Pons (tissue), 1 donor: ENCODE measurements around the gene TRIM71.
A peak's percentile ranks its signal among the peaks of the same experiment; 100 is the strongest.
"Not testable (repeated sequence)": the region's sequence is repeated elsewhere in the genome, so short reads cannot be mapped to it uniquely, and the experiment has no call there.

Experiments
- DNase-seq: peaks from one replicate; pipeline ENCODE4 v3.0.0-alpha.2; 2016; ENCODE audit warnings: low spot score

Gene TRIM71

DNA sequence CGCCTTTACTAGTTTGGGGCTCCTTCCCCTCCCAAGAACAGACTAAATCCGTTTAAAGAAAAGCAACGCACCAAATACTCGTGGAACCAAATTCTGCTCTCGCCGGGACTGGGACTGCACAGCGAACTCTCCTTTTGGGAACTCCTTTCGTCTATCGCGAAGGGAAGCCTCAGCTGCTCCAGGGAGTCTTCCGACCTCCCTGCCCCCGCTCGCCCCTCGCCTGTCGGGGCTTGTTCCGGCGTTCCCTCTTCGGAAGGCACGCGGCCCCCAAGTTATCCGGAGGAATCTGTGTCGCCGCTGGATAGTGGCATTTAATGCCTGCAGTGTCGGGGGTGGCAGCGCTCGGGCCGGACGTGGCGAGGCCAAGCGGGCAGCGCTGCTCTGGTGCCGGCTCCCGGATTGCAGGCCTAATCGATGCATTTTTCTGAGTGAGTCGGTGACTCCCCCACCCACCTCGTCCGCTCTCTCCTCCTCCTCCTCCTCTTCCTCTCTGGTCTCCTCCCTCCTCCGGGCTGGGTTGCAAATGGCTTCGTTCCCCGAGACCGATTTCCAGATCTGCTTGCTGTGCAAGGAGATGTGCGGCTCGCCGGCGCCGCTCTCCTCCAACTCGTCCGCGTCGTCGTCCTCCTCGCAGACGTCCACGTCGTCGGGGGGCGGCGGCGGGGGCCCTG, at the start of gene TRIM71:
Gene TRIM71 (plus strand): TSS at position 440 of the 671 bp plus-strand sequence. CDS start 84 bp downstream, at position 524.
- DNase-seq: no peak

DNA sequence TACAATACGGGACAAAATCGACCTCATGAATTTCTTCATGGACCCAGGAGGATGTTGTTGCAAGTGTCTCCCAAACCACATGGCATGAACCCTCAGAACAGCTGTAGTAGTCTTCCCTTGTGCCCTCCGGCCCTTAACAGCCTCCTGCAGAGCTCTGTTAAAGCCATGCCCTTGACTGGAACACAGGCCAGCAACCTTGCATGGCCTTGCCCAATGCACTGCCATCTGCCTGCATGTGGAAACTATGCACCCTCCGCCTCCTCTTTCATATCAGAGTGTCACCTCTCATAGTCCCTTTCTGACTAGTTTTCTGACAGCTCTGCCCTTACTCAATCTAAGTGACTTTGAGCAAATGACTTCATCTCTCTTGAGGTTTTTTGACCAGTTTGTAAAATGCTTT, 39.4 kb upstream of the TRIM71 start:
- no peak for DNase-seq

DNA sequence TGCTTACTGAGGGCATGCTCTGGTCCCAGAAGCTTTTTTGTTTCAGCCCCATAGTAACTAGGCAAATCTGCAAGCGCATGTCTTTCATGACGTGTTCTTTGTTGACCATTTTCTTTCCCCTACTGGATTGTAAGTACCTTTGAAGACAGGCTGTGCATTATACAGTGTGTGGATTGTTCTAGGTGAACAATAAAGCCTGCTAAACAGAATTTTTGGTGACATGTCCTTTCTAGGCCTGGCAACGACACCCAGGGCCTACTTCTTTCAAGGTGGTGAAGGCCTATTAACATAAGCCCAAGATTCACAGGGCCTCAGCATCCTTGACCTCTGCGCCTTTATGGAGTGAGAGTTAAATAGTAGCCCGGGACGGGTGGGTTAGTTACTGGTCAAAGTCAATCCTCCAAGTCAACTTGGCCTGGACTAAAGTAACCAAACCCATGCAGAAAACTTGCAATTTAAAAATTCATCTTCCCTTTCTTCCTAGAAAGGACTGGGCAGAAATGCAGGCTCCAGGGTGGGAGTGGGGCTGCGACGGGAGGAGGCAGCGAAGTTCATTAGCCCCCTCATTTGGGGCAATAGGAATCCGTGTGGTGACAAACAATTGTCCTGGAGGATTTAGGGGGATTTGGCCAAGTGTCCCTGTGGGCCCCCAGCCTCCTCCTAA, 37.6 kb upstream of the TRIM71 start:
- DNase-seq: no peak

DNA sequence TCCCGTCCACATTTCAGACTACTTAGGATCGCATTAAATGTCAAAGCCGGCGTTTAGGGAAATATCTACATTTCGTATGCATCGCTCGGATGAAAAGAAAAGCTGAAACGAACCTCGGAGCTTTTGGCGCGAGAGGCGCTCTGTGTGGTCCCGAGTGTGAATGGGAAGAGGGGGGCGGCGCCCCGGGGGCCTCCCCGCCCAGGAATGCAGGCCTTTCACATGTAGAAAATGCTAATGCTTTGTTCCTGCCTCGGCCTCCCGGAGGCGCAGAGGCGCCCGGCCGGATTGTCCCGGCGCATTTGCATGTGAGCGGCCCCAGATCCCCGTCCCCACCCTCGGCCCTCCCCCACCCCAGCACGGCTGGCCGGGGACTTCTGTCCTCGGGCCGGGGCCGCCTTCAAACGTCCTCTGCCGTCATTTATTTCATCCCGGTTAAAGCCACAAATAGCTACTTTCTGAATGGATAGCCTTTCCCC, 37.0 kb upstream of the TRIM71 start:
- no peak for DNase-seq

DNA sequence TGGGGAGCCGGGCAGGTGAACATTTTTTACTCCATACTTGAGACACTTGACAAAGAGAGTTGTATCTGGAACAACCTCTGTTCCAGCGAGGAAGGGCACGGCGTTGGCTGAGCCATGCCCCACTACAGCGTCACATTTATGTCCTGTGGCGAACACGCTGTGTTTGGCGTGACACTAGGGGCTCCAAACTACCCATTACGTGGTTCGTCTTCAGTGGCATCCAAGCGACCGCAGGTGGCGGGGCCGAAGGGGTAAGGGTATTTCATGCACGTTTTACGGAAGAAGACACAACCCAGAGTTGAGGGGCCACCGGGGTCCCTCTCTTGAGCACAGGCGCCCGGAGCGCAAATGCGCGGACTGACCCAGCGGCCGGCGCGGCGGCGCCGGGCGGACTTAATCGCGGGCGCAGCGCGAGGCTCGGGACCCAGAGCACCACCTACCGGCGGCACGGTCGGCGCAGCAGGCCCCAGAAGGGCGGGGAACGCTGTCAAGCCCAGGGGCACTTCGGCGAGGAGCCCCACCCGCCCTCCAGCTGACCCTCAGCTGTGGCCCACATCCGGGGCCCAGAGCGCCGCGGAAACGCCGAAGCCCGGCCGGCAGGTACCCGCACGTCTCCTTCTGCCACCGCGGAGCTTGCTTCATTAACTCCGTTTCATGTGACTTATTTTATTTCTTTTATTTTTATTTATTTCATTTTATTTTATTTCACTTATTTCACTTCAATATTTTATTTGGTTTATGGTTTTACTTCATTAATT, 36.4 kb upstream of the TRIM71 start:
- peak; percentile 34 for DNase-seq

DNA sequence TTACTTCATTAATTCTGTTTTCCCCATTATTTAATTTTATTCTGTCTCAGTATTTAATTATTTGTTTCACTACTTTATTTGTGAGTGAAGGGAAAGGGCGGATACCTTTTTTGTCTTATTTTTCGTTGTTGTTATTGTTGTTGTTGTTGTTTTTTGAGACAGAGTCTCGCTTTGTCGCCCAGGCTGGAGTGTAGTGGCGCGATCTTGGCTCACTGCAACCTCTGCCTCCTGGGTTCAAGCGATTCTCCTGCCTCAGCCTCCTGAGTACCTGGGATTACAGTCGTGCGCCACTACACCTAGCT, 35.9 kb upstream of the TRIM71 start:
- DNase-seq: not testable (repeated sequence)

DNA sequence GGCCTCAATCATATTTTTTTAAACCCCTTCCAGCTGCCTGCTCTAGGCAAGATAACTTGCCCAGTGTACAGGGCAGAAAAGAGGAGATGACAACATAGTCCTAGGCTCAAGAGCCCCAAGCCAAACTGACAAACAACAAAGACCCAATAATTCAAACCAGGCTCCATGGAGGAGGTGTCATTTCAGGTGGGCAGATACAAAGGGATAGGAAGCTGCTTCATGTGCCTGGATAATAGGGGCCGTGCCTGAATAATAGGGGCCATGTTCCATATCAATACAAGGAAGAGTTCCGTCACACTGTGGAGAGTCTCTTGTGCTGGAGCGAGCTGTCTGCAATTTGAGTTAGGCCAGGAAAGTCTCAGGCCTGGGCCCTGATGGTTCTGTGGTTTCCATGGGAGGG, 35.4 kb upstream of the TRIM71 start:
- no peak for DNase-seq

DNA sequence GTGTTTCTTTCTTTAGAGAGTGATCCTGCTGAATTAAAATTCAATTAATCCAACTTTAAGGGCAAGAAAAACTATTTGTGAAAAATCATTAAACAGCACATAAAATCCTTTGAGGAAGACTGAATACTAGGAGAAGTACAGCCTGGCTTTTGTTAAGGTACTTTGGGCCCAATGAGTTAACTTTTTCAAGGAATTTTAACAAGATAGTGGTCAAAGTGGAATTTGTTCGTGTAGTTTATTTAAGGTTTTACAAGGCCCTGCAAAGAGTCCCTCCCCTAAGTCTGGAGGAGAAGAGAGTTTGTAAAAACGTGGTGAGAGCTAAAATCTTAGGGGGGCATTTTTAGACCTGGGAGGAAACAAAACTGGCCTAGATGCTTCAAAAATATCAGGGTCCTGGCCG, 26.0 kb upstream of the TRIM71 start:
- DNase-seq: no peak

DNA sequence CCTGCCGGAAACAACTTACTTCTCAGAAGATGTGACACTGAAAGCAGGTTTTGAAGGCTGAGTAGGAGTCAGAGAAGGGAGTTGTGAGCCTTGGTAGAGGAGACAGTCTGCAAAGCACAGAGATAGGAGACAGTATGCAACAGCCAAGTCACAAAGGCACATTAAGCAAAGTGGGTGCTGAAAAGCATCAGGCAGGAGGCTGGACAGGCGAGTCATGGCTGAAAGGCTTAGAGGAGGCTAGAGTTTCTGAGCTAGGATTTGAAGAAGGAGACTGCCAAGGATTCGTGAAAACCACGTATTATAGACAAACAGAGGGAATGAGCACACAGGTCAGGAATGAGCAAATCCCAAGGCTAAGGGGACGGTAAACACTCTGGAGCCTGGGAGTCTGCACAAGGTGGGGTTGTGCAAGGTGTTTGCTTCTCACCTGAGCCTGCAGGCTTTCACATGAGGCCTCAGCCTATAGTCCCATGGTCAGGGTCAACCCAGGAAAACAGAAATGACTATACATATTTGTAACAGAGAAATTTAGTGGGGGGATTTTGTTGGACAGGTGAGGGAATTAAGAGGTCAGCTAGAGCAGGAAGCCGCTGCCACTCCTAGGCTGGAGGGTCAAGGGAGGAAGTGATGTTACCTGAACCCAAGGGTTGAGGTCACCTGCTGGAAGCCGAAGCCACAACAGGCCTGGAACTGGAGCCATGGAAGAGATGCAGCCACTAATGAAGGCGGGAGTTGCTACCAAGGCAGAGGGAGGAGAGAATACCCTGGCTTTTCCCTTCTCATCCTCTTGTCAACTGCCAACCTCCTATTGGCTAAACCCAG, 23.1 kb upstream of the TRIM71 start:
- no peak for DNase-seq

DNA sequence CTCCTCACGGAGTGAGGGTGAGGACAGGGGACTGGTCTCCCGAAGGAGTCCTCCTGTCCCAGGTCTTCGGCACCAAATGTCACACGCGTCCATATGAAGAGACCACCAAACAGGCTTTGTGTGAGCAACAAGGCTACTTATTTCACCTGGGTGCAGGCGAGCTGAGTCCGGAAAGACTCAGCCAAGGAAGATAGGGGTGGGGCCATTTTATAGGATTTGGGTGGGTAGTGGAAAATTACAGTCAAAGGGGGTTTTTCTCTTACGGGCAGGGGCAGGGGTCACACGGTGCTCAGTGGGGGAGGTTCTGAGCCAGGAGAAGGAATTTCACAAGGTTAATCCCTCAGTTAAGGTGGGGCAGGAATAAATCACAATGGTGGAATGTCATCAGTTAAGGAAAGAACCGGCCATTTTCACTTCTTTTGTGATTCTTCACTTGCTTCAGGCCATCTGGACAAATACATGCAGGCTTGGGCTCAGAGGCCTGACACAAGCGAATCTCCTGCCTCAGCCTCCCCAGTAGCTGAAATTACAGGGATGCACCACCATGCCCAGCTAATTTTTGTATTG, 21.3 kb upstream of the TRIM71 start:
- DNase-seq: not testable (repeated sequence)

DNA sequence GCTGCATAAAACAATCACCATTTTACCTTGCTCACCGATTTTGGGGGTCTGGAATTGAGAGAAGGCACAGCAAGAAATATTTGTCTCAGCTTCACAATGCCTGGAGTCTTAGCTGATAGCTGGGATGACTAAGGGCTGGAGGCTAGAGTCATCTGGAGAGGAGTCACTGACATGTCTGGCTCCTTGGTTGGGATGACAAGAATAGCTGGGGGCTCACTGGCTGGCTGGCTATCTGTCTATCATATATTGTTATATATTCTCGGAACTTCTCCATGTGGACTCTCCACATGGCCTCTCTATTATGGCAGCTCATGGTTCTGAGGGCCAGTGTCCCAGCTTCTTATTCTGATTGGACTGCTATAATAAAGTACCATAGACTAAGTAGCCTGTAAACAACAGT, 20.0 kb upstream of the TRIM71 start:
- no peak for DNase-seq

DNA sequence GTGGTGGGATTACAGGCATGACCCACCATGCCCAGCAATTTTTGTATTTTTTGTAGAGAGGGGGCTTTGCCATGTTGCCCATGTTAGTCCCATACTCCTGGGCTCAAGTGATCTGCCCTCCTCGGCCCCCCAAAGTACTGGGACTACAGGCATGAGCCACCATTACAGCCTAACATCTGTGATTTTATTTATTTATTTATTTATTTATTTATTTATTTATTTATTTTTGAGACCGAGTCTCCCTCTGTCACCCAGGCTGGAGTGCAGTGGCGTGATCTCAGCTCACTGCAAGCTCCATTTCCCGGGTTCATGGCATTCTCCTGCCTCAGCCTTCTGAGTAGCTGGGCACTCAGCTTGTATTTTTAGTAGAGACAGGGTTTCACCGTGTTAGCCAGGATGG, 16.4 kb upstream of the TRIM71 start:
- not testable (repeated sequence) for DNase-seq

DNA sequence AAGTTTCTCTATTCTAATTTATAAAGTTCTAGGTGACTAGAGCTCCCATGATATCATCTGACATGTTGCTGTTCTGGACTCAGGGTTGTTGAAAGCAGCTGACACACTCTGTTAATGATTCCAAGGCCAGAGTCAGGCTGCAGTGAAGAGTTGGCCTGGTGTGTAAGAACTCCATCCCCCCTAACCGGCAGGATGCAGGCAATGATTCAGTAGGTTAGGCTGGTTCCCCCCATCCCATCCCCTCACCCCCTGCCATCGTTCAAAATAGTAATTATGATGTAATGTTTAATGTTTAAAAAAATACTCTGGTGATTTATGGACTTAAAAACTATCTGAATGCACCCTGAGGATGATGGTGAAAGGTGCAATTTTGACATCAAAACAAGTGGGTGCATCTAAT, 4.6 kb upstream of the TRIM71 start:
- no peak for DNase-seq

DNA sequence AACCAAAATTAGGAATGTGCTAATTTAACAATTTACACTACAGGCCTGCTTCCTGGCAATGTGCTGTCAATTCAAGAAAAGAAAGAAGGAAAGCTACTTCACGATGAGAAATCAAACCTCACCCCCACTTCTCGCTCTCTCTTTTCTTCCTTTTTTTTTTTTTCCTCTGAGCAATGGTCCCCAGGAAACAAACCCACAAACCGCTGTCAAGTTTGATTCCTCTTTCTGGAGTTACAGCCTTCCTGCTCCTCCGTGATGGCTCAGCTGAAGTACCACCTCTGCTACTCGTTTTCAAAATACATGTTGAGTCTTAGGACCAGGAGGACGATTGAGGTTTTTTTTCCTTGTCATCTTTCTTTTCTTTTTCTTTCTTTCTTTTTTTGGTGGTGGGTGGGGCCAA, 3.4 kb upstream of the TRIM71 start:
- peak; percentile 38 for DNase-seq

DNA sequence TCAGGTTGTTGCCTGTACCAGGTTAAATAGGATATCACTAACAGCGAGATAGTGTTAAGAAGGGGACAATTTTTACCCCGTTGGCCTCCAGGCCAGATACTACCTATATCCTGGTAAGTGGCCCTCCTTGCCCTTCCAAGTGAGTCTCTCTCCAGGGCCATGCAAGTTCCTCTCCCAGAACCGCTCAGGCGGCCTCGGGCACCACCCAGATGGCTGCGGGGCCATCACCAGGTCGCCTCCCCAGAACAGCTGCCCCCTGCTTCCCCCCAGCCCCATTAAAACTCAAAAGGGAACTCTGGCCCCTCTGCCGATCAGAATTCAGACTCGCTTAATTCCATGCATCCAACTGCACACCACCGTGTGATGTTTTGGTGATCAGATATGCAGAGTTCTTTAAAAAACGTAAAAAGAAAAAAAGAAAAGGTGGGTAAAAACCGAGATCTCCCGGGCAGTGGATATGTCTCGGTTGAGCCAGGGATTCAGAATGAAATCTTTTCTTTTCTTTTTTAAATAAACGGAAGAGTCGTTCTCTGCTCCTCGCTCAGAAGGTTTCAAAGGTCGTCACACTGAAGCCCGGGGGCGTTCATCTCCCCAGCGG, 1.9 kb upstream of the TRIM71 start:
- no peak for DNase-seq

DNA sequence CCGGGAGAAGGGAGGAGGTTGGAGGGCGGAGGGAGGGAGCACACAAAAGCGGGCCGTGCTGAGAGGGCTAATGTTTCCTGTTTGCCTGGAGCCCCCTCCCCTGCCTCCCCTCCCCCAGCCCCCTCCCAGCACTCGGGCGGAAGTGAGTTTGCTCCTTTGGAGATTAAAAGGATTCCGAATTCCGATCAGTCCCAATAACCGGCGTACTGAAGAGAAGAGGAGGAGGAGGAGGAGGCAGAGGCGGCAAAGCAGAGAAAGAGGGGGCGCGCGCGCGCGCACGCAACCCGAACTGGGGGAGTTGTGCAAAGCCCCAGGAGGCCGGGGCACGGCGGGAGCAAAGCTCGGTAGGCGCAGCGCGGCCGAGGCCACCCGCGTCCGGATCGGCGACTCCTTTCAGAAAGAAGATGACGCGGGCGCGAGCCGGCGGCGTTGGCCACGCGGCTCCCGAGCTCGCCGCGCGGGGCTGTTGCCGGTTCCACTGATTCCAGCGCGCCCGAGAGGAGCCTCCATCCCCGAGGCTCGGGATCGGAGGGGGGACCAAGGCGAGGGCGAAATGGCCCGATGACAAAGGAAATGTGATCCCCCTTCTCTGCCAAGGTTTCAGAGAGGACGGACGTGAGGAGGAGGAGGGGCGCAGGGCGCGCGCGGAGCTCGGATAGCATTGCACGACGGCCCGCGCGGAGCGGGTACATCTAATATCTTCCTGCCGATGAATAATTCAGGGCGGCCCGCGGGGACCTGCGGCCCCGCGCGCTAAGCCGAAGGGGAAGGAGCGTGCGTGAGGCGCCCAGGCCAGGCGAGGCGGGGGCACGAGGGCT, 1.1 kb upstream of the TRIM71 start:
- no peak for DNase-seq

DNA sequence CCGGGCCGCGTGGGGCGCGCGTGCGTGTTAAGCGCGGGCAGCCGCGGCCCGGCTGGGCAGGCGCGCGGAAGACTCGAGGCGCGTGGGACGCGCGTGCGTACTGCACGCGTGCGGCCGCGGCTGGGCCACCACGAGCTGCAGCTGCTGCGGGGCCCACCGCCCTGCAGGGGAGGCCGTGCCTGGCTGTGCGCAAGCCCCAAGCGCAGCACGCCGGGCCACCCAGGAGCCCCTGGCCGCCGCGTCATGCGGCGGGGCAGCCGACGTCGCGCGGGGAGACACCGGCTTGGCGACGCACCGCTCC, 590 bp upstream of the TRIM71 start:
- DNase-seq: no peak

DNA sequence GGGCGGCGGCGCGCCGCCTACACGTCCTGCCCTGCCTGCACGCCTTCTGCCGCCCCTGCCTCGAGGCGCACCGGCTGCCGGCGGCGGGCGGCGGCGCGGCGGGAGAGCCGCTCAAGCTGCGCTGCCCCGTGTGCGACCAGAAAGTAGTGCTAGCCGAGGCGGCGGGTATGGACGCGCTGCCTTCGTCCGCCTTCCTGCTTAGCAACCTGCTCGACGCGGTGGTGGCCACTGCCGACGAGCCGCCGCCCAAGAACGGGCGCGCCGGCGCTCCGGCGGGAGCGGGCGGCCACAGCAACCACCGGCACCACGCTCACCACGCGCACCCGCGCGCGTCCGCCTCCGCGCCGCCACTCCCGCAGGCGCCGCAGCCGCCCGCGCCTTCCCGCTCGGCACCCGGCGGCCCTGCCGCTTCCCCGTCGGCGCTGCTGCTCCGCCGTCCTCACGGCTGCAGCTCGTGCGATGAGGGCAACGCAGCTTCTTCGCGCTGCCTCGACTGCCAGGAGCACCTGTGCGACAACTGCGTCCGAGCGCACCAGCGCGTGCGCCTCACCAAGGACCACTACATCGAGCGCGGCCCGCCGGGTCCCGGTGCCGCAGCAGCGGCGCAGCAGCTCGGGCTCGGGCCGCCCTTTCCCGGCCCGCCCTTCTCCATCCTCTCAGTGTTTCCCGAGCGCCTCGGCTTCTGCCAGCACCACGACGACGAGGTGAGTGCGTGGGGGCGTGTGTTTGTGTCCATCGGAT, 602 bp downstream of the TRIM71 start:
- DNase-seq: no peak

DNA sequence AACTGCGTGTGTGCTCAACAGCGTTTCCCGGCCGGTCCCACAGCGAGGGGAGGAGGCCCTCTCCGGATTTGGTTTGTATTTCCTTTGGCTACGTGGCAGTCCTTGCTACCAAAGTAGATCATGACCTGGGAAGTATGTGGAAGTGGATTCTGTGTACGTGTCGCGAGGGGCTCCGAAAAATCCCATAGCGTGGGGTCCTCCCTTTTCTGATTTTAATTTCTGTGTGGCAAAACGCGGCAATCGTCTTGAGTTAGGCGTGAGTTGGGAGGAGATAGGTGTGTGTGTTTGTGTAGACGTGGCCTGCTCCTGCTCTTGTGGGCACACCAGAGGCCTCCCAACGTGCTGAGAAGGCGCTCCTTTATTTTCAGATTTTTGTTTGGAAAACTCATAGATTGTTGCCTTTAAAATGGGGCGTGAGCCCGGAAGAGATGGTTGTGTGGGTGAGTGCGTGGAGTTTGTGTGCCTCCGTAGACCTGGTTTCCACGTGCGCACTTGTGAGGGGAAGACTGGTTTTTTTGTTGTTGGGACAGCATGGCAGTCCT, 1.2 kb downstream of the TRIM71 start:
- no peak for DNase-seq
